K562 (cell line): Measurements from ENCODE around the gene NRIP2. TPM values are rescaled to one million over a fixed set of nuclear protein-coding genes. Genes with fewer than 3 reads are reported as not detected.

Experiments used
- ATF3 ChIP-seq, 2 experiments: fragments of 450-650 bp in 1 of 2; sonication (generic) in 1 of 2; formaldehyde crosslinking in 1 of 2; IDR thresholded peaks in 1 of 2; conservative IDR thresholded peaks in 1 of 2; 2 replicates each; pipeline versions ENCODE4 v1.6.1 to v1.8.1; 2016 to 2023; ENCODE audit warnings: mild to moderate bottlenecking in 2 of 2, moderate library complexity in 2 of 2, inconsistent platforms in 1 of 2, missing genetic modification reagents in 1 of 2
- BHLHE40 ChIP-seq: IDR thresholded peaks from 2 replicates; pipeline ENCODE4 v1.6.1; 2011; ENCODE audit warnings: low read length, improper control_type of control experiment
- BRF2 ChIP-seq: IDR thresholded peaks from 3 replicates; pipeline ENCODE4 v1.6.1; 2011; ENCODE audit warnings: borderline replicate concordance, mild to moderate bottlenecking; ENCODE audit not compliant: insufficient read length, insufficient read depth
- CBX8 ChIP-seq: fragments of 200-600 bp; sonication (generic); IDR thresholded peaks from 2 replicates; pipeline ENCODE4 v1.6.1; 2012; ENCODE audit warnings: borderline replicate concordance, mixed run types, low read depth, mild to moderate bottlenecking, moderate library complexity, mixed read lengths, low read length, control low read depth, inconsistent platforms; ENCODE audit not compliant: poor library complexity, severe bottlenecking; ENCODE audit errors: extremely low read depth
- CHCHD3 ChIP-seq: fragments of 250-450 bp; sonication (Bioruptor Pico); IDR thresholded peaks from 2 replicates; pipeline ENCODE4 v2.1.2; 2022; ENCODE audit warnings: mild to moderate bottlenecking
- NR4A1 ChIP-seq, 2 experiments: fragments of 250-450 bp in 1 of 2; fragments of 450-650 bp in 1 of 2; sonication (Bioruptor Pico) in 1 of 2; IDR thresholded peaks; 2 replicates each; pipeline versions ENCODE4 v1.4.0 to v1.6.1; 2016 to 2020; ENCODE audit warnings: mild to moderate bottlenecking in 2 of 2, missing compliant biosample characterization in 1 of 2, missing genetic modification characterization in 1 of 2, moderate library complexity in 1 of 2
- polyA plus RNA-seq, 8 experiments: library from polyadenylated mRNA; depleted of rRNA in 4 of 8; stranded (reverse) in 5 of 8; unstranded in 3 of 8; fragments of >200 nt; fragmentation: Nextera tagmentation in 2 of 8; fragmentation: Illumina TruSeq in 1 of 8; extraction: Ambion mirVana in 2 of 8; extraction: Trizol in 1 of 8; gene quantifications; 2 replicates each; pipeline versions ENCODE4 v1.2.1 to v1.2.3, GENCODE V29; 2011 to 2014; ENCODE audit warnings: inconsistent platforms in 1 of 8, missing spikeins in 1 of 8
- total RNA-seq, 7 experiments: library from RNA; depleted of rRNA in 6 of 7; stranded (reverse); fragments of >200 nt in 6 of 7; fragmentation: Illumina TruSeq in 2 of 7; extraction: Trizol in 2 of 7; gene quantifications; 2 replicates each; pipeline versions ENCODE4 v1.2.1 to v1.2.3, GENCODE V29; 2011 to 2021; ENCODE audit warnings: low replicate concordance in 1 of 7
- TF ChIP-seq, protein P1 (sequence below): fragments of 450-650 bp; IDR thresholded peaks from 2 replicates; pipeline ENCODE4 v1.6.1; 2016; ENCODE audit warnings: low read depth
- TF ChIP-seq, protein P2 (sequence below), 3 experiments: IDR thresholded peaks in 2 of 3; conservative IDR thresholded peaks in 1 of 3; 2 replicates each; pipeline ENCODE4 v1.5.1; 2011 to 2012; ENCODE audit warnings: low read length in 3 of 3, mild to moderate bottlenecking in 3 of 3, control low read depth in 2 of 3, improper control_type of control experiment in 1 of 3, inconsistent platforms in 1 of 3, low read depth in 1 of 3, mixed read lengths in 1 of 3, moderate library complexity in 1 of 3; ENCODE audit not compliant: insufficient read depth in 2 of 3
- TF ChIP-seq, protein P3 (sequence below): fragments of 450-650 bp; IDR thresholded peaks from 2 replicates; pipeline ENCODE4 v1.6.1; 2017; ENCODE audit warnings: antibody characterized with exemption

NRIP2 gene
- total and polyA plus RNA-seq, 9 of the 15 experiments (the other 6 are each of a cell fraction or from before 2014, with no cell fraction given): 0.07 to 0.10 TPM; not detected in 7

DNA sequence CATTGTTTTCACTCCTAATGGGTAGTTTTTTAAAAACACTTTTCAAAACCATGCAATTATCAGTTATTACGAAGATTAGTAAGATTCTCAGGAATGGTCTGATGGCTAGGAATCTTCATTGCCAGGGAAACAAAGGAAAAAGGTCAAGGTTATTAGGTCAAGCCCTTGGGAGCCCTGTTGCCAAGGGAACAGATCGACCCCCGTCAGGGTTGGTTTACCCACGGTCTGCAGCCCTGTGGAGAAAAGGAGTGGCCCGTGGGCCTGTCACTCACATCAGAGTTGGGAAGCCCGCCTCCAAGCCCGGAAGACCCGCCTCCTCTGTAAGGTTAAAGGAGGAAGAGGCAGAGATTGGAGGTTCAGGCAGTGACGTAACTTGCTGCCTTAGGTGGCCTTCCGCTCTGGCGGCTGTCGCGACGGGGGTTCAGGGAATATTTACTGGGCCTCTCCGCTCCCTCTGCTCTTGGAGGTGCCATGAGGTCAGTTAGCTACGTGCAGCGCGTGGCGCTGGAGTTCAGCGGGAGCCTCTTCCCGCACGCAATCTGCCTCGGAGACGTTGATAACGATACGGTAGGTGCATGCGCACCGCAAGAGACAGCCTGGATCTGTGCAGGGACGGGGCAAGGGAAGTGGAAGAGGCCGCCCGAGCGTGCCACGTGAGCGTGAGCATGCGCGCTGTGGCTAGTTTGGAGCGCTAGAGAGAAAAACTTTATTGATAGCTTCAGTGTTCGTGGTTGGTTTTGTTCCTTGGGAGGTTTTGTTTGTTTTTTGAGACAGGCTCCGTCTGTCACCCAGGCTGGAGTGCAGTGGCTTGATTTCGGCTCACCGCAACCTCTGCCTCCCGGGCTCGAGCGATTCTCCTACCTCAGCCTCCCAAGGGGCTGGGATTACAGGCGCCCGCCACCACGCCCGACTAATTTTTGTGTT is 22.3 kb downstream of the NRIP2 start, which contains the start of gene ITFG2 (continued):
- TF ChIP-seq BHLHE40 (peak; percentile 99), CBX8 (no peak), CHCHD3 (CRISPR knock-in tag) (no peak), ATF3 (IDR thresholded peaks at IDR 0.05) (peak; percentile 86), ATF3 (CRISPR knock-in tag; conservative IDR thresholded peaks at IDR 0.05) (no peak), BRF2 (no peak), NR4A1 (CRISPR knock-in tag; IDR thresholded peaks at IDR 0.05) (no peak), NR4A1 (tag; IDR thresholded peaks at IDR 0.05) (no peak)
- TF ChIP-seq, protein P1, sequence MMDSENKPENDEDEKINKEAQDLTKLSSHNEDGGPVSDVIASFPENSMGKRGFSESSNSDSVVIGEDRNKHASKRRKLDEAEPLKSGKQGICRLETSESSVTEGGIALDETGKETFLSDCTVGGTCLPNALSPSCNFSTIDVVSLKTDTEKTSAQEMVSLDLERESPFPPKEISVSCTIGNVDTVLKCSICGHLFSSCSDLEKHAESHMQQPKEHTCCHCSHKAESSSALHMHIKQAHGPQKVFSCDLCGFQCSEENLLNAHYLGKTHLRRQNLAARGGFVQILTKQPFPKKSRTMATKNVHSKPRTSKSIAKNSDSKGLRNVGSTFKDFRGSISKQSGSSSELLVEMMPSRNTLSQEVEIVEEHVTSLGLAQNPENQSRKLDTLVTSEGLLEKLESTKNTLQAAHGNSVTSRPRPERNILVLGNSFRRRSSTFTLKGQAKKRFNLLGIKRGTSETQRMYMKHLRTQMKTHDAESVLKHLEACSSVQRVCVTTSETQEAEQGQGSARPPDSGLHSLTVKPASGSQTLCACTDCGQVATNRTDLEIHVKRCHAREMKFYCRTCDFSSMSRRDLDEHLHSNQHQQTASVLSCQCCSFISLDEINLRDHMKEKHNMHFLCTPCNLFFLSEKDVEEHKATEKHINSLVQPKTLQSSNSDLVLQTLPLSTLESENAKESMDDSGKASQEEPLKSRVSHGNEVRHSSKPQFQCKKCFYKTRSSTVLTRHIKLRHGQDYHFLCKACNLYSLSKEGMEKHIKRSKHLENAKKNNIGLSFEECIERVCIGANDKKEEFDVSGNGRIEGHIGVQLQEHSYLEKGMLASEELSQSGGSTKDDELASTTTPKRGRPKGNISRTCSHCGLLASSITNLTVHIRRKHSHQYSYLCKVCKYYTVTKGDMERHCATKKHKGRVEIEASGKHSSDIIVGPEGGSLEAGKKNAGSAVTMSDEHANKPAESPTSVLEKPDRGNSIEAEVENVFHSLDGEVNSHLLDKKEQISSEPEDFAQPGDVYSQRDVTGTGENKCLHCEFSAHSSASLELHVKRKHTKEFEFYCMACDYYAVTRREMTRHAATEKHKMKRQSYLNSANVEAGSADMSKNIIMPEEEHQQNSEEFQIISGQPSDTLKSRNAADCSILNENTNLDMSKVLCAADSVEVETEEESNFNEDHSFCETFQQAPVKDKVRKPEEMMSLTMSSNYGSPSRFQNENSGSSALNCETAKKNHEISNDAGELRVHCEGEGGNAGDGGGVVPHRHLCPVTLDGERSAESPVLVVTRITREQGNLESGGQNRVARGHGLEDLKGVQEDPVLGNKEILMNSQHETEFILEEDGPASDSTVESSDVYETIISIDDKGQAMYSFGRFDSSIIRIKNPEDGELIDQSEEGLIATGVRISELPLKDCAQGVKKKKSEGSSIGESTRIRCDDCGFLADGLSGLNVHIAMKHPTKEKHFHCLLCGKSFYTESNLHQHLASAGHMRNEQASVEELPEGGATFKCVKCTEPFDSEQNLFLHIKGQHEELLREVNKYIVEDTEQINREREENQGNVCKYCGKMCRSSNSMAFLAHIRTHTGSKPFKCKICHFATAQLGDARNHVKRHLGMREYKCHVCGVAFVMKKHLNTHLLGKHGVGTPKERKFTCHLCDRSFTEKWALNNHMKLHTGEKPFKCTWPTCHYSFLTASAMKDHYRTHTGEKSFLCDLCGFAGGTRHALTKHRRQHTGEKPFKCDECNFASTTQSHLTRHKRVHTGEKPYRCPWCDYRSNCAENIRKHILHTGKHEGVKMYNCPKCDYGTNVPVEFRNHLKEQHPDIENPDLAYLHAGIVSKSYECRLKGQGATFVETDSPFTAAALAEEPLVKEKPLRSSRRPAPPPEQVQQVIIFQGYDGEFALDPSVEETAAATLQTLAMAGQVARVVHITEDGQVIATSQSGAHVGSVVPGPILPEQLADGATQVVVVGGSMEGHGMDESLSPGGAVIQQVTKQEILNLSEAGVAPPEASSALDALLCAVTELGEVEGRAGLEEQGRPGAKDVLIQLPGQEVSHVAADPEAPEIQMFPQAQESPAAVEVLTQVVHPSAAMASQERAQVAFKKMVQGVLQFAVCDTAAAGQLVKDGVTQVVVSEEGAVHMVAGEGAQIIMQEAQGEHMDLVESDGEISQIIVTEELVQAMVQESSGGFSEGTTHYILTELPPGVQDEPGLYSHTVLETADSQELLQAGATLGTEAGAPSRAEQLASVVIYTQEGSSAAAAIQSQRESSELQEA: no peak
- TF ChIP-seq, protein P2, sequence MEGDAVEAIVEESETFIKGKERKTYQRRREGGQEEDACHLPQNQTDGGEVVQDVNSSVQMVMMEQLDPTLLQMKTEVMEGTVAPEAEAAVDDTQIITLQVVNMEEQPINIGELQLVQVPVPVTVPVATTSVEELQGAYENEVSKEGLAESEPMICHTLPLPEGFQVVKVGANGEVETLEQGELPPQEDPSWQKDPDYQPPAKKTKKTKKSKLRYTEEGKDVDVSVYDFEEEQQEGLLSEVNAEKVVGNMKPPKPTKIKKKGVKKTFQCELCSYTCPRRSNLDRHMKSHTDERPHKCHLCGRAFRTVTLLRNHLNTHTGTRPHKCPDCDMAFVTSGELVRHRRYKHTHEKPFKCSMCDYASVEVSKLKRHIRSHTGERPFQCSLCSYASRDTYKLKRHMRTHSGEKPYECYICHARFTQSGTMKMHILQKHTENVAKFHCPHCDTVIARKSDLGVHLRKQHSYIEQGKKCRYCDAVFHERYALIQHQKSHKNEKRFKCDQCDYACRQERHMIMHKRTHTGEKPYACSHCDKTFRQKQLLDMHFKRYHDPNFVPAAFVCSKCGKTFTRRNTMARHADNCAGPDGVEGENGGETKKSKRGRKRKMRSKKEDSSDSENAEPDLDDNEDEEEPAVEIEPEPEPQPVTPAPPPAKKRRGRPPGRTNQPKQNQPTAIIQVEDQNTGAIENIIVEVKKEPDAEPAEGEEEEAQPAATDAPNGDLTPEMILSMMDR (IDR thresholded peaks at IDR 0.05 in 2 of 3, conservative IDR thresholded peaks at IDR 0.05 in 1 of 3; ENCODE audit: insufficient read depth in 2 of 3, low read depth in 1 of 3, low read length in 3 of 3): no peak
- TF ChIP-seq, protein P3, sequence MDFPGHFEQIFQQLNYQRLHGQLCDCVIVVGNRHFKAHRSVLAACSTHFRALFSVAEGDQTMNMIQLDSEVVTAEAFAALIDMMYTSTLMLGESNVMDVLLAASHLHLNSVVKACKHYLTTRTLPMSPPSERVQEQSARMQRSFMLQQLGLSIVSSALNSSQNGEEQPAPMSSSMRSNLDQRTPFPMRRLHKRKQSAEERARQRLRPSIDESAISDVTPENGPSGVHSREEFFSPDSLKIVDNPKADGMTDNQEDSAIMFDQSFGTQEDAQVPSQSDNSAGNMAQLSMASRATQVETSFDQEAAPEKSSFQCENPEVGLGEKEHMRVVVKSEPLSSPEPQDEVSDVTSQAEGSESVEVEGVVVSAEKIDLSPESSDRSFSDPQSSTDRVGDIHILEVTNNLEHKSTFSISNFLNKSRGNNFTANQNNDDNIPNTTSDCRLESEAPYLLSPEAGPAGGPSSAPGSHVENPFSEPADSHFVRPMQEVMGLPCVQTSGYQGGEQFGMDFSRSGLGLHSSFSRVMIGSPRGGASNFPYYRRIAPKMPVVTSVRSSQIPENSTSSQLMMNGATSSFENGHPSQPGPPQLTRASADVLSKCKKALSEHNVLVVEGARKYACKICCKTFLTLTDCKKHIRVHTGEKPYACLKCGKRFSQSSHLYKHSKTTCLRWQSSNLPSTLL: no peak
